Smooth muscle cell of the umbilical artery (primary cell): ENCODE data around the gene SLC30A4. TPM values are rescaled to one million over a fixed set of nuclear protein-coding genes. Genes with fewer than 3 reads are reported as not detected.

Source experiments
- total RNA-seq: library from RNA; depleted of rRNA; stranded (reverse); fragments of >200 nt; gene quantifications from 2 replicates; pipeline ENCODE4 v1.2.3, GENCODE V29; 2014

Gene SLC30A4, protein sequence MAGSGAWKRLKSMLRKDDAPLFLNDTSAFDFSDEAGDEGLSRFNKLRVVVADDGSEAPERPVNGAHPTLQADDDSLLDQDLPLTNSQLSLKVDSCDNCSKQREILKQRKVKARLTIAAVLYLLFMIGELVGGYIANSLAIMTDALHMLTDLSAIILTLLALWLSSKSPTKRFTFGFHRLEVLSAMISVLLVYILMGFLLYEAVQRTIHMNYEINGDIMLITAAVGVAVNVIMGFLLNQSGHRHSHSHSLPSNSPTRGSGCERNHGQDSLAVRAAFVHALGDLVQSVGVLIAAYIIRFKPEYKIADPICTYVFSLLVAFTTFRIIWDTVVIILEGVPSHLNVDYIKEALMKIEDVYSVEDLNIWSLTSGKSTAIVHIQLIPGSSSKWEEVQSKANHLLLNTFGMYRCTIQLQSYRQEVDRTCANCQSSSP
- total RNA-seq: 14.0 and 15.1 TPM in 2 replicates

DNA sequence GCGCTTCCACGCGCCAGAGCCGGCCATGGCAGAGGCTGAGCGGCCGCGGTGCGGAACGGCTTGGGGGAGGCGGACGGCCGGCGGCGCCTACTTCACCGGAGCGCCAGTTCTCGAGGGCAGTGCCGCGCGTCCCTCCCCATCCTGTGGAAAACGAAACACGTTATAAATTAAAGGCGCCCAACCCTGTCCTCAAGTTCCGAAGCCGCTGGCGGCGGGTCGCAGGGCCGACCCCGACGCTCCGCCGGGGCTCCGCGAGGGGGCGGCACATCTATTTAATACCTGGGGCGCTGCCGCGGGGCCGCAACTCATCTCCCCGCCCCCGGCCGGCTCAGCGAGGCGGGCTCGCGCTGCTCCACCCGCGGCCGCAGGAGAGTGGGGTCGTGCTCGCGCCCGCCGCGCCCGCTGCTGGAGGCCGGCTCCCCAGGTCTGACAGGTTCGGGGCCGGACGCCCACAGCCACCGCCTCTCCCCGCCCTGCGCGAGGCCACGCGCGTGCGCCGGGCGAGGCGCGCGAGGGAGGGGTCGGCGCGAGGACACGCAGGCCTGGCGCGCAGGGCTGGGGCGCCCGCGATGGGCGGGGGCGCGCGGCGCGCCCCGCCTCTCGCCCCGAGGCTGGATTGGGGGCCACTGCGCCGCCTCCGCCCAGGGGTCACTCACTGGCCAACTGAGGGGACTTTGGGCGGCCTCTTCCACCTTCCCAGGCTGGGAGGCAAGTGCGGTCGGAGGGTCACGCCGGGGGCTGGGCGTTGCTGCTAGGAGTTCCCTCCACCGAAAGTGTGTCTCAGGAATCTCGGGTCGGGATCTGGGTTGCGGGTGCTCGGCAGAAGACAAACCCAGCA lies at the start of gene SLC30A4:
Gene SLC30A4, minus strand, starts transcription at position 428 of the 838 bp plus-strand sequence. Its CDS starts 401 bp downstream, at position 27.

Other genes with a start within 250 kb of the SLC30A4 start
- gene GATM, start 144.2 kb downstream of the SLC30A4 start, total RNA-seq: 0.28 and 0.30 TPM in 2 replicates
- gene BLOC1S6, start 64.6 kb upstream of the SLC30A4 start, total RNA-seq: 101 and 123 TPM in 2 replicates
- gene SQOR, start 112.3 kb upstream of the SLC30A4 start, total RNA-seq: 44.5 and 55.8 TPM in 2 replicates